Thymus (tissue), 11 donors: ENCODE measurements around the gene ASTN1. TPM values are rescaled to one million over a fixed set of nuclear protein-coding genes. Genes with fewer than 3 reads are reported as not detected.

Experiments
- DNase-seq, 9 donors: peaks; one replicate each; pipeline ENCODE4 v3.0.0-alpha.2; 2013; ENCODE audit warnings: low spot score in 9 of 9, low read depth in 6 of 9, missing footprints in 1 of 9
- H3K27ac ChIP-seq, 2 donors: one replicate each; pipeline ENCODE4 v1.5.1; 2013; ENCODE audit warnings: control low read depth in 1 of 2, low read depth in 1 of 2, low read length in 1 of 2, mild to moderate bottlenecking in 1 of 2, moderate library complexity in 1 of 2
- H3K27me3 ChIP-seq, 2 donors: one replicate each; pipeline ENCODE4 v1.5.1; 2013; ENCODE audit warnings: low read length in 1 of 2; ENCODE audit not compliant: control insufficient read depth in 2 of 2, insufficient read depth in 1 of 2
- H3K36me3 ChIP-seq, 2 donors: one replicate each; pipeline ENCODE4 v1.5.1; 2013; ENCODE audit warnings: low read length in 1 of 2, mild to moderate bottlenecking in 1 of 2, moderate library complexity in 1 of 2; ENCODE audit not compliant: control insufficient read depth in 2 of 2, insufficient read depth in 2 of 2
- H3K4me1 ChIP-seq, 2 donors: one replicate each; pipeline ENCODE4 v1.5.1; 2013; ENCODE audit warnings: low read length in 2 of 2; ENCODE audit not compliant: control insufficient read depth in 2 of 2, insufficient read depth in 2 of 2
- H3K4me3 ChIP-seq, 2 donors: one replicate each; pipeline ENCODE4 v1.5.1; 2013; ENCODE audit warnings: low read length in 2 of 2, control low read depth in 1 of 2, mild to moderate bottlenecking in 1 of 2
- H3K9me3 ChIP-seq, 2 donors: one replicate each; pipeline ENCODE4 v1.5.1; 2013; ENCODE audit warnings: low read length in 1 of 2, mild to moderate bottlenecking in 1 of 2; ENCODE audit not compliant: control insufficient read depth in 2 of 2, insufficient read depth in 1 of 2
- WGBS: extraction: QIAGEN DNeasy Blood & Tissue Kit; methylation state at CpG from one replicate; pipeline ENCODE4 v1.1.7; 2013; 5-methylcytosine and 5-hydroxymethylcytosine counted together
- polyA plus RNA-seq: library from polyadenylated mRNA; stranded (reverse); fragments of 200-250 nt; gene quantifications from one replicate; pipeline ENCODE4 v1.2.3, GENCODE V29; 2013
- total RNA-seq: library from RNA; stranded (reverse); fragments of 120-200 nt; gene quantifications from one replicate; pipeline ENCODE4 v1.2.4, GENCODE V29; 2013
- donor health status: healthy.

ASTN1 gene
- total and polyA plus RNA-seq, 2 donors: 0.09 to 0.24 TPM

DNA sequence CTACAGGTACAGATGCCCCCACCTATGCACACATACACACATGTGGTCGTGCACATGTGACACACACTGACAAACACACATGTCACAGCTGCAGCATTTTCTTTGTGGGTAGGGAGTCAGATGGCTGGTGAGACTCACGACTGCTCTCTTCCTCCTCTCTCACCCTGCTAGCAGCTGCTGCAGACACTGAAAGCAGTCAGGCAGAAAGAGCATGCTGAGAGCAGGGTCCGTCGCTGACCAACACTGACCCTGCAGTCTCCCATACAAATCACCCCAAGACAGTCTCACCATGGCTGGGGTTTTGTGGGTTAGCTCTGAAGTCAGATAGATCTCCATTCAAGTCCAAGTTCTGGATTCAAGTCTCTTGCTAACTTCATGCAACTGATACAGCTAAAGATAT, 188.3 kb downstream of the ASTN1 start:
- Histone ChIP-seq H3K4me3 (no peak overlapping the region), H3K36me3 (no peaks in the 10 kb centered on the region), H3K27ac (no peak overlapping the region), H3K27me3 (no peaks in the 10 kb centered on the region), H3K4me1 (no peaks in the 10 kb centered on the region), H3K9me3 (no peaks in the 10 kb centered on the region)
- DNase-seq: no peak
- WGBS: 61% methylated on average over 4 of the region's 4 CpGs

DNA sequence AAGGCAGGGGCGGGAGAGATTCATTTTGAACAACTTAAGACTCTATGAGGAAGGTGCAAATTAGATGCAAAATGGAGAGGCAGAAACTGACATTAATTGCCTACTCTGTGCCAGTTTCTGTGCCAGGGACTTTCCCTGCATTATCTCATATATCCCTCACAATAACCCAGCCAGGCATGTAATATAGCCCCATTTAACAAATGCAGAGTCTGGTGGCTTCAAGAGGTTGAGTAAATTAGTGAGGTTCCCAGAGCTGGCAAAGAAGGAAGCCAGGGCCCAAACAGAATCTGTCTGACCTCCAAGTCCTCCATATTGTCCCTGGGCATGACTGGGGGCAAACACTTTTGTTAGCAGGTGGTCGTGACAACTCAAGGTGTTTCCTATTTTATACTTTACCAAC, 199.8 kb downstream of the ASTN1 start:
- Histone ChIP-seq H3K36me3 (no peaks in the 10 kb centered on the region), H3K9me3 (no peaks in the 10 kb centered on the region), H3K27ac (no peak overlapping the region), H3K4me1 (no peaks in the 10 kb centered on the region), H3K27me3 (no peaks in the 10 kb centered on the region), H3K4me3 (no peak overlapping the region)
- 86% methylated on average over 2 of the region's 2 CpGs for WGBS
- DNase-seq: no peak

DNA sequence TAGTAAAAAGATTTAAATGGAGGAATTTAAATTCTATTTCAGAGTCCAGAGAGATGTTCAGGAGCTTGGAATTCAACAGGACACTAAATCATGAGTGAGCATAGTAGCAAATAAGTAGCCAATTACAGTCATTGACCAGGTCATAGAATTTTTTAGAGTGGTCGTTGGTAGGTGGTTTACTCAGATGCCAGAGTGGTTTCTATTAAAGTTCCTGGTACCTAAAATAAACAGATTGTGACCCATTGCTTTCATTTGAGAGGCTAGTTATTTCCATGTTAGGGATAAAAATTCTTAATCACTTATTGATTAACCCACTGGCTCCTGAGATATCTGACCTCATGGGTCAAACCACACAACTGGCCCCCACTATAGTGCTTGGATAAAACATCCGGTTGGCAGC, 201.3 kb downstream of the ASTN1 start:
- Histone ChIP-seq H3K4me3 (no peak overlapping the region), H3K36me3 (no peaks in the 10 kb centered on the region), H3K4me1 (no peaks in the 10 kb centered on the region), H3K27ac (no peak overlapping the region), H3K9me3 (no peaks in the 10 kb centered on the region), H3K27me3 (no peaks in the 10 kb centered on the region)
- no peak for DNase-seq
- WGBS: 96% methylated on average over 2 of the region's 2 CpGs

DNA sequence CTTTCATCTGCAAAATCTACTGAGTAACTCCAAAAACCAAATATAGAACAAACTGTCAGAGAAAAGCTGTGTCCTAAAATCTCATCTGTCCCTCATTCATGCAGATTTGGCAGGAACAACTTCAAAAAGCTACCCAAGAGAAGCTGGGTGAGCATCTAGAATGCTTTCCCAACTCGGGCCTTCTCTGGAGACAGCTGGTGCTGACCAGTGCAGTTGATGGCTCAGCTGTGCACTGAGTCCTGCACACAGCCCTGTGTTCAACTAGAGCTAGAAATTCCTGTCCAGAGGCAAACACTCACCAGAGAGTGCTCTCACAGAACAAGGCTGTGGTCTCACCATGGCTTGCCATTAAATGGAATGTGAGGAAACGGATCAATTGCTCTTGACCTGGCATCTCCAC, 202.8 kb downstream of the ASTN1 start:
- WGBS: 89% methylated on average over 2 of the region's 2 CpGs
- no peaks in the 10 kb centered on the region for H3K4me1 ChIP-seq
- H3K36me3 ChIP-seq: no peaks in the 10 kb centered on the region
- H3K9me3 ChIP-seq: no peaks in the 10 kb centered on the region
- H3K27me3 ChIP-seq: no peaks in the 10 kb centered on the region
- H3K27ac ChIP-seq: no peak overlapping the region
- no peak for DNase-seq
- no peak overlapping the region for H3K4me3 ChIP-seq

DNA sequence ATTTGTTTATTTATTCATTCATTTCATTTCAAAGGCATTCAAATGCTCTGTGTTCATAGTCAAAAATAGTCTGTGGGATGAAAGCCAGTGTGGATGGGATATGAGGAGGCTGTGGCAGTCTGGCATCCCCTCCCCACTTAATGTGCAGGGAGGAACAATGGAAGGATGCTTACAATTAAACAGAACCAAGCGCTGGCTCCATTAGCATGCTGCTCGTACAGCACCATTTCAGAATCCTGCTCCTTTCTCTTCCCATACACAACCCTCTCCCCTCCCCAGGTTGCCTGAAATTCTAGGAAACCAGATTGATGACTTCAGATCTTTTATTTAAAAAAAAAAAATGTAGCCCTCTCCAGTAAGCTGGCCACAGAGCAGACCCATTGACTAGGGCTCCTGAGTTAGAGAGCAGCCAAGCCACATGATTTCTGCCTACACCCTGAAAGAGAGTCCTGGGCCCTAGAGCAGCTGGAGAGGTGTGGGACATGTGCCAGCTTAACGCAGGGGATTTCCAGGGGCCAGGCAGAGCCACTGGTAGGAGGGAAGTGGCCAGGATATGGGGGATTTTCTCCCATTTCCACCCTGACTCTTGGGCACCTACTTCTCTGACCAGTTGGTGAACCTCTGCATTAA, 205.2 kb downstream of the ASTN1 start:
- DNase-seq: no peak
- Histone ChIP-seq H3K27me3 (no peaks in the 10 kb centered on the region), H3K27ac (no peak overlapping the region), H3K4me3 (no peak overlapping the region), H3K4me1 (no peaks in the 10 kb centered on the region), H3K36me3 (no peaks in the 10 kb centered on the region), H3K9me3 (no peaks in the 10 kb centered on the region)
- WGBS: 70% methylated on average over 3 of the region's 3 CpGs

DNA sequence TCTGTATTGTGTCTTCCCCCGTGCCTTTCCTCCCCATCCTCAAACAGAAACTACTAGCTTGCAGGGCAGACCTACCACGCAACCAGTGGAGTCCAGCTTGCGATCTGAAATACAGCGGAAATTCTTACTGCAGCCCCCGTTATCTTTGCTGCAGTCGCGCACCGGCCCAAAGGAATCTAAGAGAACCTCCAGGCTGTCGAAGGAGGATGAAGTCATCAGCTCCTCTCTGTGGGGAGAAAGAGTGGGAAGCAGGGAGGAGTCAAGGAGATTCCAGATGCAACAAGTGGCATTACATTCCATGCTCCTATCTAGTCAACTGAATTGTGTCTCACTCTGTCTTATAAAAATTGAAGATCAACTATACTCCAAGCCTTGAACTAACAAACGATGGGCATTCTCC, 206.9 kb downstream of the ASTN1 start:
- H3K4me3 ChIP-seq: no peak overlapping the region
- H3K36me3 ChIP-seq: no peaks in the 10 kb centered on the region
- H3K27ac ChIP-seq: no peak overlapping the region
- no peaks in the 10 kb centered on the region for H3K9me3 ChIP-seq
- 94% methylated on average over 10 of the region's 10 CpGs for WGBS
- H3K27me3 ChIP-seq: no peaks in the 10 kb centered on the region
- DNase-seq: no peak
- H3K4me1 ChIP-seq: no peaks in the 10 kb centered on the region

DNA sequence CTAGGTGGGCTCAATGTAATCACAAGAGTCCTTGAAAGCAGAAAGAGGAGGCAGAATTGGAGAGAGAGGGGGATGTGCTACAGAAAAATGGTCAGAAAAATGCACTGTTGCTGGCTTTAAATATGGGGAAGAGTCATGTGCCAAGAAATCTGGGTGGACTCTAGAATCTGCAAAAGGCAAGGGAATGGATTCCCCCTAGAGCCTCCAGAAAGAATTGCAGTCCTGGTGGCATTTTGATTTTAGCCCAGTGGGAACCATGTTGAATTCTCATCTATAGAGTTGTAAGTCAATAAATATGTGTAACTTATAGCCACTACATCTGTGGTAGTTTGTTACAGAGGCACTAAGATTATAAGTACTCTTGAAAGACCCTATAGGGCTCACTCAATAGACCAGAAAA, 210.3 kb downstream of the ASTN1 start:
- Histone ChIP-seq H3K27ac (no peak overlapping the region), H3K36me3 (no peaks in the 10 kb centered on the region), H3K27me3 (no peaks in the 10 kb centered on the region), H3K4me3 (no peak overlapping the region), H3K4me1 (no peaks in the 10 kb centered on the region), H3K9me3 (no peaks in the 10 kb centered on the region)
- no peak for DNase-seq

DNA sequence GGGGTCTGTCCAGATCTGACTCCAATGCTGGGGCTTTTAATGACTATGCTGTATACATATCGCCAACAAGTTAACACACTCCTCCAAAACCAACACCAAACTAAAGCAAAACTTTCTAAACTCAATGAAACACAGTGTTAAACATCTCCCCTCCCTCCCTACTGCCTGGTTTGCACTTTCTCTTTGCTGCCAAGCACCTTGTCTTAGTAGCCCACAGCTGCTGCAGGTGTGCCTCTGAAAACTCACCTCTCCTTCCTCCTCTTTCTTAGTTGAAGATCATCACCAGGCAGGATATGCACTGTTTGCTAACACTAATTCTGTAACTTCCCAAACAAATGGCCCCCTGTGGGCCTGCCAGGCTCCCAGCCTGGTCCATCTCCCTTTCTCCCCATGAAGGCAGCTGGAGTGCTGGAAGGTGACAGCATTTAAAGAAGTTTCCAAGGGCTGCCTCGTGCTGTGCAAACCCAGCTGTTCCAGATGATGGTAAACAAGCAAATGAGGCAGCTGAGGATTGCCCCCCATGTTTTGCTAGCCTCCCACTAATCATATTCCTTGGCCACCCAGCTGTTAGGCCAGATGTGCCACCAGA, 213.7 kb downstream of the ASTN1 start:
- H3K27me3 ChIP-seq: no peaks in the 10 kb centered on the region
- no peak for DNase-seq

DNA sequence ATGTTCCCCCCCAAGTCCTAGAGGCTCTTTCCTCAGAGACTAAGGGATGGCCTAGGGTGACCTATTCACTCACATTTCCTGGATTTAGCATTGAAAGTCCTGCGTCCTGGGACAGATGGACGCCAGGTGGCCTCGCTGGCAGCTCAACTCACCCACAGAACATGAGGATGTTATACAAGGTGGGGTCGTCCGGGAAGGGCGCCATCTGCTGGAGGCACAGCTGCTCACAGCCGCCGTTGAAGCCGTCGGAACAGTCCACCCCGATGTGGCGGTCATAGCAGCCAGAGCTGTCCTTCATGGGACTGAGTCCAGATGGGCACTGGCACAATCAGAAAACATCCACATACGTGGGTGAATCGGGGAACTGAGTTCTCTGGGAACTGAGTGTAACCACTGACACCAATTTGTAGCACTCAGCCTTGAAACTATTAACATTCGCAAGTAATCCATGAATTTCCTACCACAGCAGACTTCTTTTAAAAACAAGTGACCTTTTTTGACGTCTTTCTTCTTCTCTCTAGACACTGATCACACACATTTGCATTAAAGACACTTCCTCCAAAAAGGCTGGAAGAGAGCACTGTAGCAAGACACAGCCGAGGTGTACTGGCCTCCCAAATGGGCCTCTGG, 215.4 kb downstream of the ASTN1 start:
- H3K4me3 ChIP-seq: no peak overlapping the region
- DNase-seq: peak in 3 of 9 donors; percentile 12 to 24 (median 18)
- WGBS: 30% methylated on average over 17 of the region's 17 CpGs
- H3K27me3 ChIP-seq: no peaks in the 10 kb centered on the region
- no peaks in the 10 kb centered on the region for H3K9me3 ChIP-seq
- H3K27ac ChIP-seq: no peak overlapping the region
- no peaks in the 10 kb centered on the region for H3K4me1 ChIP-seq
- H3K36me3 ChIP-seq: no peaks in the 10 kb centered on the region

More for the DNA sequence above, 213.7 kb downstream of the ASTN1 start:
- 54% methylated on average over 2 of the region's 2 CpGs for WGBS
- no peaks in the 10 kb centered on the region for H3K4me1 ChIP-seq
- no peaks in the 10 kb centered on the region for H3K9me3 ChIP-seq
- H3K27ac ChIP-seq: no peak overlapping the region
- no peak overlapping the region for H3K4me3 ChIP-seq
- H3K36me3 ChIP-seq: no peaks in the 10 kb centered on the region
